ENCODE measurements around the gene AKAP13.

AKAP13 gene

GRCh38 chr15:85762039-85762755 is 381.8 kb downstream of the AKAP13 start:
- CTCF ChIA-PET: no interaction called here
- TF ChIP-seq ZNF692 (tag by site-specific recombination; IDR thresholded peaks at IDR 0.05): no peak
- TF ChIP-seq ZNF132 (tag by site-specific recombination; IDR thresholded peaks at IDR 0.05; ENCODE audit: borderline replicate concordance): no peak
- TF ChIP-seq ZBTB1 (tag by site-specific recombination; IDR thresholded peaks at IDR 0.05): no peak
- TF ChIP-seq ZFP69B (tag by site-specific recombination; IDR thresholded peaks at IDR 0.05): no peak
- TF ChIP-seq ZNF670 (tag by site-specific recombination; IDR thresholded peaks at IDR 0.05; ENCODE audit: low read depth): no peak
- TF ChIP-seq IKZF3 (tag by site-specific recombination; IDR thresholded peaks at IDR 0.05): no peak
- TF ChIP-seq ZNF23 (tag by site-specific recombination; IDR thresholded peaks at IDR 0.05; ENCODE audit: borderline replicate concordance): no peak
- TF ChIP-seq HOXA7 (CRISPR knock-in tag; IDR thresholded peaks at IDR 0.05; ENCODE audit: borderline replicate concordance): no peak
- no peak for TF ChIP-seq ZNF777 (tag by site-specific recombination; IDR thresholded peaks at IDR 0.05; ENCODE audit: borderline replicate concordance)
- no peak for TF ChIP-seq ZNF792 (tag by site-specific recombination; IDR thresholded peaks at IDR 0.05)
- TF ChIP-seq ZSCAN18 (tag by site-specific recombination; IDR thresholded peaks at IDR 0.05): no peak
- no peak for TF ChIP-seq ZNF837 (tag by site-specific recombination; IDR thresholded peaks at IDR 0.05)
- no peak for TF ChIP-seq ZNF704 (tag by site-specific recombination; IDR thresholded peaks at IDR 0.05)
- TF ChIP-seq ZSCAN30 (tag by site-specific recombination; IDR thresholded peaks at IDR 0.05): no peak
- no peak for TF ChIP-seq ZIC2 (tag by site-specific recombination; IDR thresholded peaks at IDR 0.05)
- TF ChIP-seq ZNF530 (tag by site-specific recombination; IDR thresholded peaks at IDR 0.05; ENCODE audit: low read depth): no peak
- TF ChIP-seq ZNF76 (tag by site-specific recombination; IDR thresholded peaks at IDR 0.05; ENCODE audit: borderline replicate concordance, low read depth): no peak
- no peak for TF ChIP-seq ZNF26 (tag by site-specific recombination; IDR thresholded peaks at IDR 0.05)
- H3K36me3 ChIP-seq (ENCODE audit: control insufficient read depth in 2 of 2, insufficient read depth in 1 of 2, low read length in 2 of 2): peaks cover 0 to 17% of the 10 kb centered on the region in 2 experiments; a peak in 1 of 3 replicates

GRCh38 chr15:85762756-85763127 is 382.3 kb downstream of the AKAP13 start:
- no peaks in the 10 kb centered on the region for H3K9me3 ChIP-seq (ENCODE audit: control insufficient read depth, insufficient read depth, low read depth, low read length)
- H3K4me3 ChIP-seq (ENCODE audit: low read depth, low read length): no peak overlapping the region
- no peak overlapping the region for H3K27ac ChIP-seq (ENCODE audit: extremely low read depth, low read depth, low read length)
- no peaks in the 10 kb centered on the region for H3K4me1 ChIP-seq (ENCODE audit: control insufficient read depth, insufficient read depth, low read length)
- CTCF ChIA-PET: no interaction called here
- POLR2A ChIA-PET: no interaction called here
- peaks cover 0 to 16% of the 10 kb centered on the region in 2 experiments; a peak in 1 of 3 replicates for H3K36me3 ChIP-seq (ENCODE audit: control insufficient read depth in 2 of 2, insufficient read depth in 1 of 2, low read length in 2 of 2)
- no peak for TF ChIP-seq TRIM28 (IDR thresholded peaks at IDR 0.05; ENCODE audit: borderline replicate concordance, low read length)
- no peak for TF ChIP-seq ZNF148 (tag by site-specific recombination; IDR thresholded peaks at IDR 0.05; ENCODE audit: borderline replicate concordance)

More at GRCh38 chr15:85762039-85762755, 381.8 kb downstream of the AKAP13 start:
- Histone ChIP-seq H3K4me3 (ENCODE audit: low read depth, low read length) (no peak overlapping the region), H3K27ac (ENCODE audit: extremely low read depth, low read depth, low read length) (no peak overlapping the region), H3K9me3 (ENCODE audit: control insufficient read depth, insufficient read depth, low read depth, low read length) (no peaks in the 10 kb centered on the region), H3K4me1 (ENCODE audit: control insufficient read depth, insufficient read depth, low read length) (no peaks in the 10 kb centered on the region)
- POLR2A ChIA-PET: no interaction called here

All from HEK293 (cell line).